SW 1271 (cell line): ENCODE results near the gene DRC1.
A peak's percentile ranks its signal among the peaks of the same experiment; 100 is the strongest.

Experiments
- DNase-seq, 2 experiments: peaks; one replicate each; lab custom pipeline; 2025; lab: John Stamatoyannopoulos, UW

Gene DRC1

GRCh38 chr2:26493566-26493965, 91.8 kb downstream of the DRC1 start:
- DNase-seq: no peak

GRCh38 chr2:26494199-26494598, 92.5 kb downstream of the DRC1 start:
- no peak for DNase-seq

GRCh38 chr2:26494891-26495290, 93.2 kb downstream of the DRC1 start:
- DNase-seq: no peak

GRCh38 chr2:26495705-26496297, 94.1 kb downstream of the DRC1 start:
- no peak for DNase-seq

- no peak for DNase-seq
These were observed 98.7 kb downstream of the DRC1 start for GRCh38 chr2:26500406-26500805.

- DNase-seq: peak in 1 of 2 experiments; percentile 38
These were observed 101.6 kb downstream of the DRC1 start for GRCh38 chr2:26503231-26503880.

- DNase-seq: no peak
These were observed 102.3 kb downstream of the DRC1 start for GRCh38 chr2:26504002-26504401.

GRCh38 chr2:26506279-26506678, 104.6 kb downstream of the DRC1 start:
- no peak for DNase-seq
